Heart left ventricle (tissue), 16 donors: Measurements from ENCODE around the gene FTO. TPM values are rescaled to one million over a fixed set of nuclear protein-coding genes. Genes with fewer than 3 reads are reported as not detected.

ENCODE experiments used
- ATAC-seq, 4 donors: fragments of 200-7000 bp; cut with Tn5 transposase; one replicate each; pipeline ENCODE4 v1.9.1; 2020 to 2022; ENCODE audit warnings: moderate library complexity in 4 of 4, mild to moderate bottlenecking in 3 of 4, moderate number of reproducible peaks in 1 of 4
- DNase-seq, 5 donors: peaks; one replicate each; pipeline ENCODE4 v3.0.0-alpha.2; 2020
- H3K27ac ChIP-seq, 12 donors: fragments of 200-600 bp; sonication (generic) in 4 of 12; one replicate each; pipeline versions ENCODE4 v1.5.0 to v1.8.0; 2016 to 2022; ENCODE audit warnings: mild to moderate bottlenecking in 2 of 12
- H3K27me3 ChIP-seq, 9 donors: fragments of 200-600 bp; sonication (generic) in 2 of 9; one replicate each; pipeline versions ENCODE4 v1.5.1 to v1.8.0; 2016 to 2022; ENCODE audit warnings: mild to moderate bottlenecking in 3 of 9
- H3K36me3 ChIP-seq, 9 donors: fragments of 200-600 bp; sonication (generic) in 2 of 9; one replicate each; pipeline versions ENCODE4 v1.5.0 to v1.8.0; 2018 to 2022; ENCODE audit warnings: mild to moderate bottlenecking in 2 of 9
- H3K4me1 ChIP-seq, 12 donors: fragments of 200-600 bp; sonication (generic) in 4 of 12; one replicate each; pipeline versions ENCODE4 v1.5.0 to v1.8.0; 2016 to 2022; ENCODE audit warnings: mild to moderate bottlenecking in 3 of 12
- H3K4me3 ChIP-seq, 12 donors: fragments of 200-600 bp; sonication (generic) in 4 of 12; one replicate each; pipeline versions ENCODE4 v1.5.0 to v1.8.0; 2017 to 2022; ENCODE audit warnings: mild to moderate bottlenecking in 9 of 12, moderate library complexity in 4 of 12
- H3K9me3 ChIP-seq, 12 donors: fragments of 200-600 bp; sonication (generic) in 4 of 12; one replicate each; pipeline versions ENCODE4 v1.5.0 to v1.8.0; 2016 to 2022; ENCODE audit warnings: mild to moderate bottlenecking in 1 of 12
- POLR2A ChIP-seq, 2 donors: fragments of 450-650 bp; IDR thresholded peaks; one replicate each; pipeline ENCODE4 v1.6.1; 2017; ENCODE audit warnings: antibody characterized with exemption in 2 of 2, mild to moderate bottlenecking in 2 of 2, moderate library complexity in 2 of 2
- WGBS, 4 donors: extraction: QIAGEN DNeasy Blood & Tissue Kit in 2 of 4; methylation state at CpG; one replicate each; pipeline versions ENCODE4 v1.1.5 to v1.1.7; 2013 to 2018; 5-methylcytosine and 5-hydroxymethylcytosine counted together
- intact Hi-C, 10 donors: fragments of 100-400 bp; cut with DNase I; formaldehyde crosslinking; loops; one replicate each; pipeline versions ENCODE4 v1.11.1 to v1.14.2; 2022
- polyA plus RNA-seq, 2 donors: library from polyadenylated mRNA; stranded (reverse); fragments of 200-250 nt; gene quantifications; one replicate each; pipeline ENCODE4 v1.2.3, GENCODE V29; 2013
- total RNA-seq, 9 donors: library from RNA; depleted of rRNA in 2 of 9; stranded (reverse); fragments of >200 nt in 2 of 9; fragmentation: NEBNext Ultra II Directional in 3 of 9; extraction: Animal tissue kit (Norgen Biotek cat#: 25700) in 3 of 9; gene quantifications; one replicate each; pipeline versions ENCODE4 v1.1.0 to v1.2.4, GENCODE V29; 2016 to 2023
- TF ChIP-seq, protein P1 (sequence below), 12 donors: fragments of 200-600 bp; sonication (generic) in 4 of 12; IDR thresholded peaks; one replicate each; pipeline versions ENCODE4 v1.5.0 to v1.8.0; 2018 to 2022; ENCODE audit warnings: antibody characterized with exemption in 12 of 12, mild to moderate bottlenecking in 5 of 12
- donor health status: ischemic (EF 13 %, LVEDD 7.1; RV severe dilation, severe dysfunction).
- donor health status: healthy with polysubstance abuse.
- donor health status: DM: no; HTN: yes; CAD: no.
- donor health status: DM: no; HTN: no; CAD: no.
- donor health status: ischemic (EF 25% LVEDD 6.9; RV normal size, moderate dysfunction).
- donor health status: ischemic (EF 25% LVEDD 5.7; RV mildly dilated, moderate dysfunction).
- donor health status: healthy.
- donor health status: DM: yes; HTN: yes; CAD: no.
- donor health status: ischemic (EF 35%, LVEDD 5.7; RV mildly dilated, moderate dysfunction).
- donor health status: nonischemic (EF 11% LVEDD 7.7; RV severe dilation, severe dysfunction).
- donor health status: DM: yes; HTN: yes; CAD: no.
- donor health status: PGD.
- donor health status: ischemic (EF 29% LVEDD 5.4; RV normal size, mild dysfunction).
- donor health status: nonischemic (EF 23%, LVEDD 6.1; RV moderate dilation, normal function).

FTO gene
- total and polyA plus RNA-seq, 11 donors: 11.8 to 105 (median 86.8) TPM

DNA sequence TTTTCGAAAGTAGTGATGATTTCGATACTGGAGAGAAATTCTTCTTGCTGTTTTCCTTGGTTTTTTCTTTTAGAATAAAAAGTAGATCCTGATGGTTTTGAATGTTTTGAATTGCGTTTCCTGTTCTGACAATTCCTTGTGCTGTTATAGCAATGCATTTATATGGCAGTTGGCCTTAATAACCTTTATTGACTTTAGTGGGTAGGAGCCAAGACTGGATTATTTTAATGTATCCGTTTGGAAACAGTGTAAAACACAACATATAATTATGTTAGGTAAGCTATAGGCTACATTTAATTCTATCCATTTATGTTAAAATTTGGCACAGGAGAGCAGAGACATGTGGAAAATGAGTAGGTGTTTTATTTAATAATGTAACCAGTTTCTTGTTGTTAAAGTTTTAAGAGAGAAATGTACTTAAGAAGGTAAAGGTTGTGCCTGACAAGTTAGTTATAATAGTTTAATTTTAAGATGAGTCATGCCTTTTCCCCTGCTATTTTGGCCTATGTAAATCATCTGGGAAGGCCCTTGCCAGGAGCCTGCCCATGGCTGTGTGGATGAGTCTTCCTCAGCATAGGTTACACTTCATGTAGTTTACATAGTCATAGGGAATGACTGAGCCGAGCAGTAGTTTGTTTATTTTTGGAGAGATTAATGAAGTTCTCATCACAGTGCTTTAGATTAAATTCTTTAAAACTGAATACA is 189.9 kb downstream of the FTO start:
- Histone ChIP-seq H3K36me3 (peaks cover 0 to 19% (median 12%) of the 10 kb centered on the region in 9 donors), H3K27me3 (no peaks in the 10 kb centered on the region), H3K4me3 (no peak overlapping the region), H3K27ac (peak overlapping the region in 7 of 12 donors; percentile 5 to 57 (median 40)), H3K4me1 (peaks cover 3 to 50% (median 26%) of the 10 kb centered on the region in 12 donors), H3K9me3 (no peaks in the 10 kb centered on the region)
- 58 to 69% (median 63%) methylated on average over 5 of the region's 5 CpGs for WGBS, 4 donors
- TF ChIP-seq, protein P1, sequence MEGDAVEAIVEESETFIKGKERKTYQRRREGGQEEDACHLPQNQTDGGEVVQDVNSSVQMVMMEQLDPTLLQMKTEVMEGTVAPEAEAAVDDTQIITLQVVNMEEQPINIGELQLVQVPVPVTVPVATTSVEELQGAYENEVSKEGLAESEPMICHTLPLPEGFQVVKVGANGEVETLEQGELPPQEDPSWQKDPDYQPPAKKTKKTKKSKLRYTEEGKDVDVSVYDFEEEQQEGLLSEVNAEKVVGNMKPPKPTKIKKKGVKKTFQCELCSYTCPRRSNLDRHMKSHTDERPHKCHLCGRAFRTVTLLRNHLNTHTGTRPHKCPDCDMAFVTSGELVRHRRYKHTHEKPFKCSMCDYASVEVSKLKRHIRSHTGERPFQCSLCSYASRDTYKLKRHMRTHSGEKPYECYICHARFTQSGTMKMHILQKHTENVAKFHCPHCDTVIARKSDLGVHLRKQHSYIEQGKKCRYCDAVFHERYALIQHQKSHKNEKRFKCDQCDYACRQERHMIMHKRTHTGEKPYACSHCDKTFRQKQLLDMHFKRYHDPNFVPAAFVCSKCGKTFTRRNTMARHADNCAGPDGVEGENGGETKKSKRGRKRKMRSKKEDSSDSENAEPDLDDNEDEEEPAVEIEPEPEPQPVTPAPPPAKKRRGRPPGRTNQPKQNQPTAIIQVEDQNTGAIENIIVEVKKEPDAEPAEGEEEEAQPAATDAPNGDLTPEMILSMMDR (IDR thresholded peaks at IDR 0.05): no peak
- TF ChIP-seq POLR2A (IDR thresholded peaks at IDR 0.05): no peak
- intact Hi-C loops: loop anchor here in 5 of 10 donors (5.0 to 10.0 kb wide), 6 partner anchors 291 to 1041 kb away; partner anchors contain the start of genes IRX3 (in 3 of the 5) and IRX5 (in 2 of the 5)
- DNase-seq: peak in 3 of 5 donors; percentile 27 to 47 (median 35)
- ATAC-seq: peak; percentile 68 to 83 (median 76)

DNA sequence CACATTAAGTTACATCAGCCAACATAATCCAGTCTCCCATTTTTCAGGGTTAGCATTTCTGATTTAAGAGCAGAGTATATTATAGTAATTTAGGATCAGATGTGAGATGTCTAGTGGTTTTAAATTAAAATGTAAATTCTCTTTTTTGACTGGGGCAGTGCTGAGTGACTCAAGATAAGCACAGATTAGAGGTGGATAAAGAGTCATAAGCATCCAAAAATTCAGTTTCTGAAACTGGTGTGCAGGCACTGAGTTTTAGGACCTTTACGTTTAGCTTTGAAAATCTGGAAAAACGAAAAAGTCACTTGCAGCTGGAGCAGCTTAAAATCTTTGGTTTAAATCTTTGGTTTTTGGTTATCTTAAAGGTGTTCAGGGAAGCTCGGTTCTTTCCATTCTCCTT is 190.7 kb downstream of the FTO start:
- TF ChIP-seq, protein P1 (IDR thresholded peaks at IDR 0.05): no peak
- TF ChIP-seq POLR2A (IDR thresholded peaks at IDR 0.05): no peak
- Histone ChIP-seq H3K9me3 (no peaks in the 10 kb centered on the region), H3K4me1 (peaks cover 3 to 58% (median 28%) of the 10 kb centered on the region in 12 donors), H3K4me3 (no peak overlapping the region), H3K27me3 (no peaks in the 10 kb centered on the region), H3K36me3 (peaks cover 0 to 11% (median 4%) of the 10 kb centered on the region in 9 donors), H3K27ac (peak overlapping the region in 2 of 12 donors; percentile 40 to 53)
- DNase-seq (no peak), ATAC-seq (no peak)
- 87 to 94% (median 90%) methylated on average over 3 of the region's 3 CpGs for WGBS, 4 donors
- intact Hi-C loops: loop anchor here in 6 of 10 donors (5.0 to 10.0 kb wide), 7 partner anchors 290 to 1040 kb away; partner anchors contain the start of genes IRX3 (in 3 of the 6) and IRX5 (in 2 of the 6)

DNA sequence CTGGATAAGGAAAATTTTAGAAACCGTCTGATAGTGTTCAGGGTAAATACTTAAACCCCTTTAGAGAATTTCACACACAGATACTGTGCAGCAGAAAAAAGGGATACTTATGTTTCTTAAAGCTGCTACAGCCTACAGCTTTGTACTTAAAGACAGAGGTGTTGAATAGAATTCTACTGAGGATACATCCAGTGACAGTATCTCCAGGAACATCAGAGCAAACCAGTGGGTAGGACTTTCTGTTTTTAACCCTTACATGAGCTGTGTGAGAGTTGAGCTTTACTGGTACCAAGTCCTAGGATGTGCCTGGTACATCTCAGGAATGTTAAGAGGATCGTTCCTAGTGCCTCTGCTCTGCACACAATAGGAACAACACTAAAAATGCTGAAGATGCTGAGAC is 191.5 kb downstream of the FTO start:
- H3K4me3 ChIP-seq: no peak overlapping the region
- WGBS, 4 donors: 62 to 79% (median 70%) methylated on average over 2 of the region's 2 CpGs
- H3K27ac ChIP-seq: no peak overlapping the region
- ATAC-seq (no peak), DNase-seq (no peak)
- H3K4me1 ChIP-seq: peaks cover 3 to 62% (median 29%) of the 10 kb centered on the region in 12 donors
- H3K27me3 ChIP-seq: no peaks in the 10 kb centered on the region
- TF ChIP-seq, protein P1 (IDR thresholded peaks at IDR 0.05): no peak
- no peak for TF ChIP-seq POLR2A (IDR thresholded peaks at IDR 0.05)
- intact Hi-C loops: loop anchor here in 5 of 10 donors (5.0 to 10.0 kb wide), 4 partner anchors 289 to 1039 kb away; partner anchors contain the start of genes IRX5 (in 2 of the 5) and IRX3 (in 1 of the 5)
- peaks cover 0 to 3% (median 0%) of the 10 kb centered on the region in 9 donors for H3K36me3 ChIP-seq
- H3K9me3 ChIP-seq: no peaks in the 10 kb centered on the region

DNA sequence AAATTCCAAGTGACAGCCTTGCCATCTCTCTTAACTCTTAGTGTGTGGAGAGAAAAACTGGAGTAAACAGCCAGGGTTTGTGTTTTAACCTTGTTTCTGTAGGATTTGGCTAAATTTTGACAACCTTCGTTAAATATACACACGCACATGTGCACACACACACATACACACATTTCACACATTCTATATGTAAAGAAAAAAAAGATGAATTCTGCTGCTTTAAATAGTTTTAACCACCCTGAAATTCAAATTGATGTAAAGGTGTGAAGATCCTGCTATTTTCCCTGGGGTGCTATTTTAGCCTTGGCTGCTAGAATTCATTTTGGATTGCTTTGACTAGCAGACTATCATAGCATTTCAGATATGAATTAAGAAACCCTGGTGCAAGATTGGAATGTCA is 191.9 kb downstream of the FTO start:
- ATAC-seq (no peak), DNase-seq (no peak)
- Histone ChIP-seq H3K27me3 (no peaks in the 10 kb centered on the region), H3K36me3 (no peaks in the 10 kb centered on the region), H3K4me3 (no peak overlapping the region), H3K27ac (no peak overlapping the region), H3K4me1 (peaks cover 3 to 62% (median 29%) of the 10 kb centered on the region in 12 donors), H3K9me3 (no peaks in the 10 kb centered on the region)
- intact Hi-C loops: loop anchor here in 5 of 10 donors (5.0 to 10.0 kb wide), 4 partner anchors 289 to 1039 kb away; partner anchors contain the start of genes IRX5 (in 2 of the 5) and IRX3 (in 1 of the 5)
- WGBS, 4 donors: 90 to 100% (median 97%) methylated on average over 2 of the region's 2 CpGs
- TF ChIP-seq, protein P1 (IDR thresholded peaks at IDR 0.05): no peak
- no peak for TF ChIP-seq POLR2A (IDR thresholded peaks at IDR 0.05)
